HG02798 (cell line): ENCODE measurements around the gene KIF11.

ENCODE experiments used
- ATAC-seq: cut with Tn5 transposase; IDR thresholded peaks from one replicate; pipeline ENCODE4 v1.9.1; 2021; ENCODE audit warnings: mild to moderate bottlenecking; ENCODE audit not compliant: unreplicated experiment, poor library complexity

KIF11 gene

DNA sequence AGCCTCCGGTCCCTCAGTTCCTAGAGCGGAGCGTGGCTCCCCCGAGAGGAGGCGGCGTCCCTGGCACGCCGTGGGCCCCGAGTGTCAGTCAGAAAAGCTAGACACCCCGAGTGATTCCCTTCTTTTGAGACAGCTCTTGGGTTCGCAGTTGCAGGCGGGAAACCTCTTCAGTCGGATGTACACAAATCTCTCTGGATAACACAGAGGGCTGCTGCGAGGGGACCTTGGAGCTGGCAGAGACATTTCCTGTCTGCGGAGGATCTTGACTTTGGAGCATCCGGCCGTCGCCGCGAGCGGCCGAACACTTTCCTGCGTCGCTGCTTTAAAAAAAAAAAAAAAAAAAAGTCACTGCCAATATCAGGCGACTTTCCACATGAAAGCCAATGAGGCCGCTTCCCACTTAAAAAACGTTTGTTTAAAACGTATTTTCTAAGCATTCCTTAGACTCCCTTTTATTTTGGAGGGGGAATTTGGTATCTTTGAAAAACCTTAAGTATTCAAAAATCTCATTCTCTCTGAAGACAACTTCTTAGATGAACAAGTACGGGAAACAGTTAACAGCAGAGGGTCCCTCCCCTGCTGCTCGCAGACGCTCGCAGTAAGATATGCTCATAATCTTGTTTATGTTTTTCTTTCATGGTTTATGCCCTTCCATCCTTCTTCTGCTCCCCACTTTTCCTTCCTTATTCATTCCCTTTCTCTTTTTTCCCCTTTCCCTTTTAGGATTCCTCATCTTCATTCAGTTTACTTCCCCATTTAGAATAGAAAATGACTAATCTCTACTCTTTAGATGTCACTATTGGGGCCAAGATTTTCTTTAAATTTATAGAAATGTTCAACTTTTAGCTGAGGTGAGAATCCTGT, 106.8 kb downstream of the KIF11 start:
- no peak for ATAC-seq

GRCh38 chr10:92702301-92702916, 109.5 kb downstream of the KIF11 start:
- ATAC-seq = no peak
